ENCODE results near the gene AURKB. TPM values are rescaled to one million over a fixed set of nuclear protein-coding genes. Genes with fewer than 3 reads are reported as not detected.

The AURKB gene
- total and polyA plus RNA-seq, 2 of the 13 experiments (the other 11 are each of a cell fraction or from before 2014, with no cell fraction given): 29.5 to 75.3 TPM

GRCh38 chr17:8173056-8173870 is 37.1 kb downstream of the AURKB start (continued):
- TF ChIP-seq ZNF362 (CRISPR knock-in tag; IDR thresholded peaks at IDR 0.05; ENCODE audit: borderline replicate concordance) (no peak; the same call in 1 of the 2 replicates), CBFB (CRISPR knock-in tag; IDR thresholded peaks at IDR 0.05) (peak; percentile 90), SP1 (IDR thresholded peaks at IDR 0.05) (no peak), SP1 (CRISPR knock-in tag; IDR thresholded peaks at IDR 0.05) (peak; percentile 87), PHF21A (CRISPR knock-in tag; IDR thresholded peaks at IDR 0.05) (peak; percentile 71), CBX2 (IDR thresholded peaks at IDR 0.05; ENCODE audit: low read depth, low read length) (no peak), CBX2 (CRISPR knock-in tag; IDR thresholded peaks at IDR 0.05; ENCODE audit: low read depth) (no peak), ZFX (CRISPR knock-in tag; IDR thresholded peaks at IDR 0.05; ENCODE audit: low read depth) (peak; percentile 44), ATF4 (CRISPR knock-in tag; IDR thresholded peaks at IDR 0.05) (peak; percentile 85 to 93), ZNF280D (CRISPR knock-in tag; IDR thresholded peaks at IDR 0.05) (peak; percentile 75), ZNF713 (CRISPR knock-in tag; IDR thresholded peaks at IDR 0.05) (no peak), ZC3H13 (CRISPR knock-in tag; IDR thresholded peaks at IDR 0.05) (peak; percentile 97), RELA (CRISPR knock-in tag; IDR thresholded peaks at IDR 0.05) (peak; percentile 40), ZSCAN30 (CRISPR knock-in tag; IDR thresholded peaks at IDR 0.05) (no peak; the same call in 1 of the 2 replicates), NR2C2 (CRISPR knock-in tag; IDR thresholded peaks at IDR 0.05; ENCODE audit: borderline replicate concordance) (peak; percentile 53; the same call in 1 of the 2 replicates), BATF2 (CRISPR knock-in tag; IDR thresholded peaks at IDR 0.05) (peak; percentile 79; the same call in 1 of the 2 replicates), HMG20B (CRISPR knock-in tag; conservative IDR thresholded peaks at IDR 0.05) (peak; percentile 86), ZNF275 (CRISPR knock-in tag; IDR thresholded peaks at IDR 0.05; ENCODE audit: borderline replicate concordance) (peak; percentile 80), NFKB2 (CRISPR knock-in tag; IDR thresholded peaks at IDR 0.05; ENCODE audit: borderline replicate concordance) (no peak; the same call in 1 of the 2 replicates), AHR (CRISPR knock-in tag; IDR thresholded peaks at IDR 0.05) (peak; percentile 77; the same call in 1 of the 2 replicates), ZNF282 (IDR thresholded peaks at IDR 0.05; ENCODE audit: partially characterized antibody) (no peak), U2AF2 (IDR thresholded peaks at IDR 0.05; ENCODE audit: low read depth, low read length) (no peak), ZNF207 (IDR thresholded peaks at IDR 0.05; ENCODE audit: borderline replicate concordance) (no peak)

Data from HepG2 (cell line).